H1 (cell line): Measurements from ENCODE around the gene HLA-E. TPM values are rescaled to one million over a fixed set of nuclear protein-coding genes. Genes with fewer than 3 reads are reported as not detected.

ENCODE experiments used
- KDM5A ChIP-seq: fragments of 200-600 bp; IDR thresholded peaks from 2 replicates; pipeline ENCODE4 v1.7.1; 2012; ENCODE audit warnings: mild to moderate bottlenecking, low read length, inconsistent platforms, mixed read lengths
- polyA plus RNA-seq, 7 experiments: library from polyadenylated mRNA; depleted of rRNA in 3 of 7; stranded (reverse) in 5 of 7; unstranded in 2 of 7; fragments of >200 nt in 5 of 7; fragments of 200-250 nt in 2 of 7; gene quantifications; 1 replicate in 5 of 7; 2 replicates in 1 of 7; 4 replicates in 1 of 7; pipeline versions ENCODE4 v1.2.1 to v1.2.3, GENCODE V29; 2011 to 2013; ENCODE audit warnings: missing spikeins in 2 of 7, mixed read lengths in 2 of 7
- total RNA-seq: library from RNA; stranded (reverse); fragmentation: NEBNext Ultra II Directional; extraction: Animal tissue kit (Norgen Biotek cat#: 25700); gene quantifications from 2 replicates; pipeline ENCODE4 v1.2.1, GENCODE V29; 2021

Gene HLA-E
- total and polyA plus RNA-seq, 2 of the 8 experiments (the other 6 are each of a cell fraction or from before 2014, with no cell fraction given) = 20.2 to 28.0 TPM

- no peak for TF ChIP-seq KDM5A
Observed at GRCh38 chr6:30542915-30543314, 53.6 kb downstream of the HLA-E start (continued).

Other genes with a start within 250 kb of the HLA-E start
- gene TRIM39, start 162.6 kb upstream of the HLA-E start, total RNA-seq = 24.2 and 26.1 TPM in 2 replicates
- 7.3 and 9.8 TPM in 2 replicates for gene TRIM39, start 162.6 kb upstream of the HLA-E start, polyA plus RNA-seq (2011; rRNA removed)
- gene RPP21, start 144.4 kb upstream of the HLA-E start, total RNA-seq = 62.6 and 63.0 TPM in 2 replicates
- 219 and 327 TPM in 2 replicates for gene RPP21, start 144.4 kb upstream of the HLA-E start, polyA plus RNA-seq (2011; rRNA removed)
- 67.8 and 75.4 TPM in 2 replicates for gene GNL1, start 67.0 kb downstream of the HLA-E start, total RNA-seq
- gene GNL1, start 67.0 kb downstream of the HLA-E start, polyA plus RNA-seq (2011; rRNA removed) = 42.4 and 52.9 TPM in 2 replicates
- gene PRR3, start 67.8 kb downstream of the HLA-E start, total RNA-seq = 10.5 and 11.6 TPM in 2 replicates
- gene PRR3, start 67.8 kb downstream of the HLA-E start, polyA plus RNA-seq (2011; rRNA removed) = 24.2 and 24.3 TPM in 2 replicates
- gene ABCF1, start 81.9 kb downstream of the HLA-E start, total RNA-seq = 119 and 123 TPM in 2 replicates
- gene ABCF1, start 81.9 kb downstream of the HLA-E start, polyA plus RNA-seq (2011; rRNA removed) = 48.8 and 59.5 TPM in 2 replicates
- 78.9 and 89.1 TPM in 2 replicates for gene PPP1R10, start 127.7 kb downstream of the HLA-E start, total RNA-seq
- gene PPP1R10, start 127.7 kb downstream of the HLA-E start, polyA plus RNA-seq (2011; rRNA removed) = 23.9 and 25.3 TPM in 2 replicates
- gene MRPS18B, start 128.3 kb downstream of the HLA-E start, total RNA-seq = 57.8 and 60.7 TPM in 2 replicates
- gene MRPS18B, start 128.3 kb downstream of the HLA-E start, polyA plus RNA-seq (2011; rRNA removed) = 75.8 and 83.3 TPM in 2 replicates
- 14.6 and 15.9 TPM in 2 replicates for gene ATAT1, start 137.4 kb downstream of the HLA-E start, total RNA-seq
- 14.4 and 18.3 TPM in 2 replicates for gene ATAT1, start 137.4 kb downstream of the HLA-E start, polyA plus RNA-seq (2011; rRNA removed)
- 18.2 and 20.8 TPM in 2 replicates for gene C6orf136, start 157.6 kb downstream of the HLA-E start, total RNA-seq
- gene C6orf136, start 157.6 kb downstream of the HLA-E start, polyA plus RNA-seq (2011; rRNA removed) = 23.1 and 30.4 TPM in 2 replicates
- gene DHX16, start 183.5 kb downstream of the HLA-E start, total RNA-seq = 27.4 and 29.4 TPM in 2 replicates
- 44.4 and 53.8 TPM in 2 replicates for gene DHX16, start 183.5 kb downstream of the HLA-E start, polyA plus RNA-seq (2011; rRNA removed)
- 23.6 and 25.1 TPM in 2 replicates for gene PPP1R18, start 197.1 kb downstream of the HLA-E start, total RNA-seq
- gene PPP1R18, start 197.1 kb downstream of the HLA-E start, polyA plus RNA-seq (2011; rRNA removed) = 29.1 and 33.2 TPM in 2 replicates
- gene NRM, start 201.5 kb downstream of the HLA-E start, total RNA-seq = 27.3 and 28.0 TPM in 2 replicates
- 50.4 and 55.4 TPM in 2 replicates for gene NRM, start 201.5 kb downstream of the HLA-E start, polyA plus RNA-seq (2011; rRNA removed)
- 68.0 and 81.1 TPM in 2 replicates for gene MDC1, start 227.8 kb downstream of the HLA-E start, total RNA-seq
- 29.9 and 40.9 TPM in 2 replicates for gene MDC1, start 227.8 kb downstream of the HLA-E start, polyA plus RNA-seq (2011; rRNA removed)
- gene TUBB, start 230.8 kb downstream of the HLA-E start, total RNA-seq = 1,880 and 1,905 TPM in 2 replicates
- 2,449 and 3,022 TPM in 2 replicates for gene TUBB, start 230.8 kb downstream of the HLA-E start, polyA plus RNA-seq (2011; rRNA removed)